ENCODE measurements around the gene PLEKHG2.

Gene PLEKHG2

DNA sequence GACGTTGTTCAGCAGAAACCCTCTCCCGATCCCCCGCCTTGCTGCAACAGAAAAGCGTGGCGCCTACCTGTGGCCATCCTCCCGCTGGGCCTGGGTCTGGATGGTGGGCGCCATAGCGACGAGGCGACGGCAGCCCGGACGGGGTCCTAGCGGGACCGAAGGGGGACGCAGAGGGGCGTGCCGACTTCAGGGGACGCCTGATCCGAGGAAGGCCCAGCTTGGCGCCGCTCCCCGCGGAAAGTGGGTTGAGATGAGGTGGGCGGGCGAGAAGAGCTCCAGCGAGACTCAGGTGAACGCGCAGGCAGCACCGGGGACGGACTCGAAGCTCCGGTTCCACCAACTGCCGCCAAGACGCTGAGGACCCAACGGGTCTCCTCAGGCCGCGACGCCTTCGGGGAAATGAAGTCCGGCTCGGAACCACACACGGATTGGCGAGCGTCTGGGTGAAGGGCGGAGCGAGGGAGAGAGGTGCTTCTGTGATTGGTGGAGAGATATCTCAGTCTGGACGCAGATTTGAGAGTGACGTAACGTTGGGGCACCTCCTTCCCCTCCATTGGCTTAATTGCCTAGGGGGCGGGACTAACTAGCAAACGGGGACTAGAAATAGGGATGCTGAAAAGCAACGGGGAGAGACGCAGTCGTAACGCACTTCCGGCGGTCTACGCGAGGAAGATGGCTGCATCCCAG, 21.6 kb upstream of the PLEKHG2 start, which contains the start of the genes MED29 and PAF1:
Gene MED29, plus strand, starts transcription at position 628 of the 687 bp plus-strand sequence. Its CDS starts 45 bp downstream, at position 673.
Gene PAF1, minus strand, starts transcription at position 356 of the 687 bp plus-strand sequence. Its CDS starts 242 bp downstream, at position 114.
- peak; percentile 99 for DNase-seq
- Histone ChIP-seq H3K9me3 (replicated peaks; ENCODE audit: insufficient read depth, low read length) (no peaks in the 10 kb centered on the region), H3K4me2 (ENCODE audit: low read depth, low read length) (peak within 1 kb of the TSS; percentile 80), H3K27me3 (replicated peaks; ENCODE audit: insufficient read depth, low read length) (no peaks in the 10 kb centered on the region), H3K4me3 (ENCODE audit: low read length) (peak within 1 kb of the TSS; percentile 100), H3K9ac (ENCODE audit: low read length) (peak within 1 kb of the TSS; percentile 100), H3K36me3 (replicated peaks; ENCODE audit: insufficient read depth, low read length) (no peaks in the 10 kb centered on the region), H2AFZ (ENCODE audit: low read length) (peak within 1 kb of the TSS; percentile 94), H3K27ac (ENCODE audit: low read length) (peak within 1 kb of the TSS; percentile 96), H3K79me2 (ENCODE audit: low read length) (peaks cover 50% of the 10 kb centered on the region), H3F3A (ENCODE audit: insufficient read depth, low read length) (peaks cover 7% of the 10 kb centered on the region; the same call in 1 of the 2 replicates), H3K4me1 (ENCODE audit: low read length) (peaks cover 11% of the 10 kb centered on the region), H4K20me1 (ENCODE audit: insufficient read depth, low read length) (no peaks in the 10 kb centered on the region), H3K9me2 (replicated peaks; ENCODE audit: insufficient read depth, low read length) (no peaks in the 10 kb centered on the region)
- TF ChIP-seq CTCF (IDR thresholded peaks at IDR 0.05; ENCODE audit: low read length): no peak
- TF ChIP-seq EZH2phosphoT487 (IDR thresholded peaks at IDR 0.05; ENCODE audit: low read length): no peak
- TF ChIP-seq EZH2 (optimal IDR thresholded peaks at IDR 0.05; ENCODE audit: low read depth, low read length): no peak

GRCh38 chr19:39397360-39398296, 14.8 kb upstream of the PLEKHG2 start:
- H3K79me2 ChIP-seq (ENCODE audit: low read length): peaks cover 25% of the 10 kb centered on the region
- peak; percentile 82 for DNase-seq
- TF ChIP-seq CTCF (IDR thresholded peaks at IDR 0.05; ENCODE audit: low read length) (peak; percentile 95), EZH2phosphoT487 (IDR thresholded peaks at IDR 0.05; ENCODE audit: low read length) (no peak), EZH2 (optimal IDR thresholded peaks at IDR 0.05; ENCODE audit: low read depth, low read length) (no peak)
- H3K4me3 ChIP-seq (ENCODE audit: low read length): no peak overlapping the region
- H3K4me2 ChIP-seq (ENCODE audit: low read depth, low read length): peak overlapping the region; percentile 48
- H3K36me3 ChIP-seq (replicated peaks; ENCODE audit: insufficient read depth, low read length): no peaks in the 10 kb centered on the region
- no peaks in the 10 kb centered on the region for H3K27me3 ChIP-seq (replicated peaks; ENCODE audit: insufficient read depth, low read length)
- peak overlapping the region; percentile 59 for H3K9ac ChIP-seq (ENCODE audit: low read length)
- H3K9me3 ChIP-seq (replicated peaks; ENCODE audit: insufficient read depth, low read length): no peaks in the 10 kb centered on the region
- H4K20me1 ChIP-seq (ENCODE audit: insufficient read depth, low read length): no peaks in the 10 kb centered on the region
- H3K4me1 ChIP-seq (ENCODE audit: low read length): peaks cover 39% of the 10 kb centered on the region
- H2AFZ ChIP-seq (ENCODE audit: low read length): no peak overlapping the region
- no peaks in the 10 kb centered on the region for H3K9me2 ChIP-seq (replicated peaks; ENCODE audit: insufficient read depth, low read length)
- peaks cover 41% of the 10 kb centered on the region for H3F3A ChIP-seq (ENCODE audit: insufficient read depth, low read length)
- H3K27ac ChIP-seq (ENCODE audit: low read length): peak overlapping the region; percentile 75

DNA sequence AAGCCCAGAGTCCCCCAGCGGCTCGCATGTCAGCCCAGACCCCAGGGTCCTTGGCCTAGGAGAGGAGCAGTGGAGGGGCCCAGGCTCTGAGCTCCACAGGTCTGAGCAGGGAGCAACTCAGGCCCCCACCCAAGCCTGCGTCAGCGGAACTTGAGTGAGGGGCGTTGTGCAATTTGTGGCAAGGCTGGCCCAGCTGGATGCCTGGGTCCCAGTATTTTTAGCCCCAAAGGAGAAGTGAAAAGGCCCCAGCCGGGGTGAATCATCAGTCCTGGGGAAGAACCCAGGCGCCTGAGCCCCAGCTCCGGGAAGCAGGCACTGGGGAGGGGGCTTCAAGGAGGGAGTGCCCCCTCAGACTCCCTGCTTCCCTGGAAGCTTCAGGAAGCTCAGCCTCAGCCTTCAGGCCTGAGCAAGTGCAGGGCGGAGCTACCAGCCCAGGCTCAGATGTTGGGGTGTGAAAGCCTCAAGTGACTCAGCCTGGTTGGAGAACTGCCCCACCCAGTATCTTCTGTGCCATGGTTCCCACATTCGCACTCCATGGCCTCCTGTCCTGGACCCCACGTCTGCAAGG, 14.1 kb upstream of the PLEKHG2 start:
- Histone ChIP-seq H4K20me1 (ENCODE audit: insufficient read depth, low read length) (no peaks in the 10 kb centered on the region), H3K27ac (ENCODE audit: low read length) (peak overlapping the region; percentile 75), H3K4me1 (ENCODE audit: low read length) (peaks cover 40% of the 10 kb centered on the region), H3K9ac (ENCODE audit: low read length) (peak overlapping the region; percentile 59), H3K4me3 (ENCODE audit: low read length) (no peak overlapping the region), H3K27me3 (replicated peaks; ENCODE audit: insufficient read depth, low read length) (no peaks in the 10 kb centered on the region), H3K4me2 (ENCODE audit: low read depth, low read length) (peak overlapping the region; percentile 48), H3F3A (ENCODE audit: insufficient read depth, low read length) (peaks cover 49% of the 10 kb centered on the region), H2AFZ (ENCODE audit: low read length) (no peak overlapping the region), H3K36me3 (replicated peaks; ENCODE audit: insufficient read depth, low read length) (no peaks in the 10 kb centered on the region), H3K9me3 (replicated peaks; ENCODE audit: insufficient read depth, low read length) (no peaks in the 10 kb centered on the region), H3K79me2 (ENCODE audit: low read length) (peaks cover 20% of the 10 kb centered on the region), H3K9me2 (replicated peaks; ENCODE audit: insufficient read depth, low read length) (no peaks in the 10 kb centered on the region)
- TF ChIP-seq CTCF (IDR thresholded peaks at IDR 0.05; ENCODE audit: low read length) (no peak), EZH2 (optimal IDR thresholded peaks at IDR 0.05; ENCODE audit: low read depth, low read length) (no peak), EZH2phosphoT487 (IDR thresholded peaks at IDR 0.05; ENCODE audit: low read length) (no peak)
- peak; percentile 30 for DNase-seq
